ENCODE measurements around the gene NECAB3.

GRCh38 chr20:33679758-33680485 lies 5.7 kb upstream of the NECAB3 start:
- TF ChIP-seq CTCF (IDR thresholded peaks at IDR 0.05) (no peak), POLR2A (IDR thresholded peaks at IDR 0.05) (no peak)

Measured in right lobe of liver (tissue), 4 donors.